Left ventricle myocardium inferior (tissue), 1 donor: ENCODE measurements around the gene UGT1A10. TPM values are rescaled to one million over a fixed set of nuclear protein-coding genes. Genes with fewer than 3 reads are reported as not detected.

Source experiments
- DNase-seq: peaks from one replicate; pipeline ENCODE4 v3.0.0-alpha.2; 2020
- H3K27ac ChIP-seq: fragments of 200-600 bp; replicated peaks from 2 replicates; pipeline ENCODE4 v1.8.0; 2021
- H3K27me3 ChIP-seq: fragments of 200-600 bp; 2 replicates; pipeline ENCODE4 v1.8.0; 2021; ENCODE audit warnings: low read depth
- H3K36me3 ChIP-seq: fragments of 200-600 bp; 2 replicates; pipeline ENCODE4 v1.8.0; 2021
- H3K4me1 ChIP-seq: fragments of 200-600 bp; 2 replicates; pipeline ENCODE4 v1.8.0; 2021
- H3K4me3 ChIP-seq: fragments of 200-600 bp; 2 replicates; pipeline ENCODE4 v1.8.0; 2021; ENCODE audit warnings: mild to moderate bottlenecking, moderate library complexity
- H3K9me3 ChIP-seq: fragments of 200-600 bp; replicated peaks from 2 replicates; pipeline ENCODE4 v1.8.0; 2021
- intact Hi-C: fragments of 100-400 bp; cut with micrococcal nuclease; formaldehyde crosslinking; loops from one replicate; pipeline ENCODE4 v1.11.0; 2022
- total RNA-seq: library from RNA; stranded (reverse); fragmentation: NEBNext Ultra II Directional; extraction: Animal tissue kit (Norgen Biotek cat#: 25700); gene quantifications from one replicate; pipeline ENCODE4 v1.2.1, GENCODE V29; 2021
- TF ChIP-seq, protein P1 (sequence below): fragments of 200-600 bp; IDR thresholded peaks from 2 replicates; pipeline ENCODE4 v1.8.0; 2021; ENCODE audit warnings: antibody characterized with exemption, mild to moderate bottlenecking, borderline replicate concordance
- donor health status: DM: no; HTN: yes; CAD: no; lungs with severe emphysema.

The UGT1A10 gene
- total RNA-seq, 1 donor from 2014 or later = not detected

DNA sequence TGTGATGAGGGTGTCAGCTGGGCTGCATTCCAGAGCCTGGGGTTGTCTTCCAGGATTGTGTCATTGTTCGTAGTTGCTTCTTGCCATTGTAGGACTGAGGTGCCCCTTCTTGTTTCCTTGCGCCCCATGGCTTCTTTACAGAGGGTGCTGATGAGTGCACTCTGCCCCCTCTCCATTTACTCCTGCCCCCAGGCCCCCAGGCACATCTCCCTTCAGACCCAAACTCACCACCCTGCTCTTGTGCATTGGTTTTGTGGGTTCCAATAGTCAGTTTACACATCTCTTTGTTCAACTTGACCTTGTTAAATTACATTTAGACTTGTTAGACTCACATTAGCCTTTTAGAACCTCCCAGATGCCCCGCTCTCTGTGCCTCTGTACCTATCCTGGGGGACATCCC, 184.9 kb downstream of the UGT1A10 start:
- Histone ChIP-seq H3K27me3 (peaks cover 30% of the 10 kb centered on the region), H3K4me3 (no peak overlapping the region), H3K27ac (no peak overlapping the region), H3K4me1 (no peaks in the 10 kb centered on the region), H3K9me3 (peaks cover 5% of the 10 kb centered on the region), H3K36me3 (no peaks in the 10 kb centered on the region)
- no peak for DNase-seq
- TF ChIP-seq, protein P1, sequence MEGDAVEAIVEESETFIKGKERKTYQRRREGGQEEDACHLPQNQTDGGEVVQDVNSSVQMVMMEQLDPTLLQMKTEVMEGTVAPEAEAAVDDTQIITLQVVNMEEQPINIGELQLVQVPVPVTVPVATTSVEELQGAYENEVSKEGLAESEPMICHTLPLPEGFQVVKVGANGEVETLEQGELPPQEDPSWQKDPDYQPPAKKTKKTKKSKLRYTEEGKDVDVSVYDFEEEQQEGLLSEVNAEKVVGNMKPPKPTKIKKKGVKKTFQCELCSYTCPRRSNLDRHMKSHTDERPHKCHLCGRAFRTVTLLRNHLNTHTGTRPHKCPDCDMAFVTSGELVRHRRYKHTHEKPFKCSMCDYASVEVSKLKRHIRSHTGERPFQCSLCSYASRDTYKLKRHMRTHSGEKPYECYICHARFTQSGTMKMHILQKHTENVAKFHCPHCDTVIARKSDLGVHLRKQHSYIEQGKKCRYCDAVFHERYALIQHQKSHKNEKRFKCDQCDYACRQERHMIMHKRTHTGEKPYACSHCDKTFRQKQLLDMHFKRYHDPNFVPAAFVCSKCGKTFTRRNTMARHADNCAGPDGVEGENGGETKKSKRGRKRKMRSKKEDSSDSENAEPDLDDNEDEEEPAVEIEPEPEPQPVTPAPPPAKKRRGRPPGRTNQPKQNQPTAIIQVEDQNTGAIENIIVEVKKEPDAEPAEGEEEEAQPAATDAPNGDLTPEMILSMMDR = no peak
- intact Hi-C loops = no loop called here

DNA sequence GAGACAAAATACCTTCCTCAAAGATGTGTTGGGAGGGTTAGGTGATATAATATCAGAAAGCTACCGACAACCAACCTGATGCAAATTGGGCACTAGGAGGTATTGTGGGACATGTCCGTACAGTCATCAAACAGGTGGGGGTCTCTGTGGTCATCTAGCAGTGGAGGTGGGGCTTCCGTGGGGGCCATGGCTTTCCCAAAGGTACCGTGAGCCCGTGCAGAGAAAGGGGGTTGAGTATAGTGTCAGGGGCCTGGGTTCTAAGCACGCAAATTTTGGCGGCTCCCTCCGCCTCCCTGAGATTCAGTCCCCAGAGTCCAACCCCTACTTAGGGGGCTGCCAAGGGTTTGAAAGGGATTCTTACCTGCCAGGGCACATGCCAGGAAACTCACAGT, 185.5 kb downstream of the UGT1A10 start:
- TF ChIP-seq, protein P1 = no peak
- Histone ChIP-seq H3K4me3 (no peak overlapping the region), H3K27ac (no peak overlapping the region), H3K9me3 (peaks cover 7% of the 10 kb centered on the region), H3K27me3 (peaks cover 30% of the 10 kb centered on the region), H3K4me1 (no peaks in the 10 kb centered on the region), H3K36me3 (no peaks in the 10 kb centered on the region)
- no peak for DNase-seq
- intact Hi-C loops = no loop called here

DNA sequence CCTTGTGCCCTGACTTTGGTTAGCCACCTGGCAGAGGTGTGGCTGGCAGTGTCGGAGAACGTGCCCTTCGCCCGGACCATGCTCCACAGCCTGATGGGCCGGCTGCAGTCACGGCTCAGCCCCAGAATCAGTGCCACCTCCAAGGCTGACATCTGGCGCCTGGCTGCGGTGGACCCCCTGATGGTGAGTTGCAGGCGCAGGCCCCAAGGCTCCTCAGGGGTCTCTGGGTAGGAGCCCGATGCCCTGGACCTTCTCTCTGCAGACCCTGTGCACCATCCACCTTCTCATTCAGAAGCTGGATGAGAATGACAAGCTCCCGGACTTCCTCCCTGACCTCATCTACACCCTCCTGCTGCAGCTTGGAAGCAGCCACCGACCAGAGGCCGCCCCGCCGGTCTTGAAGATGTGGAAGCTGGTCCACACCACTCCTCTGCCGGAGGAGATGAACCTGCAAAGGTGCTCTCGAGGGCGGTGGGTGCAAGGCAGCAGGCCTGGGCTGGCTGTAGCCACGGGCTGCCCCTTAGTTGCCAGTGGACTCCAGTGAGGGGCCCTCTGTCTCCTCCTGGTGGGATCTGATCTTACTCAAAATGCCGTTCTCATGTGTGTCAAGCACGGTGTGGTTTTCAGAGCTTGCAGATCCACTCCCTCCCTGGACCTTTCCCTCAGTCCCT, 186.0 kb downstream of the UGT1A10 start:
- TF ChIP-seq, protein P1 = no peak
- no peak for DNase-seq

More for the DNA sequence above, 186.0 kb downstream of the UGT1A10 start:
- Histone ChIP-seq H3K27ac (no peak overlapping the region), H3K4me1 (no peaks in the 10 kb centered on the region), H3K9me3 (peaks cover 8% of the 10 kb centered on the region), H3K27me3 (peaks cover 30% of the 10 kb centered on the region), H3K36me3 (no peaks in the 10 kb centered on the region), H3K4me3 (no peak overlapping the region)
- intact Hi-C loops = no loop called here

Other genes with a start within 250 kb of the UGT1A10 start
- gene USP40, start 69.7 kb upstream of the UGT1A10 start, total RNA-seq = 20.0 TPM
- not detected for gene UGT1A8, start 18.8 kb upstream of the UGT1A10 start, total RNA-seq
- gene UGT1A9, start 35.5 kb downstream of the UGT1A10 start, total RNA-seq = not detected
- not detected for gene UGT1A7, start 45.5 kb downstream of the UGT1A10 start, total RNA-seq
- gene UGT1A6, start 56.4 kb downstream of the UGT1A10 start, total RNA-seq = not detected
- gene UGT1A5, start 76.5 kb downstream of the UGT1A10 start, total RNA-seq = not detected
- not detected for gene UGT1A4, start 82.3 kb downstream of the UGT1A10 start, total RNA-seq
- not detected for gene UGT1A3, start 92.6 kb downstream of the UGT1A10 start, total RNA-seq
- gene UGT1A1, start 123.8 kb downstream of the UGT1A10 start, total RNA-seq = not detected
- not detected for gene MROH2A, start 141.9 kb downstream of the UGT1A10 start, total RNA-seq
- 0.36 TPM for gene HJURP, start 218.1 kb downstream of the UGT1A10 start, total RNA-seq